ENCODE results near the gene PLA2G2A. TPM values are rescaled to one million over a fixed set of nuclear protein-coding genes. Genes with fewer than 3 reads are reported as not detected.
A peak's percentile ranks its signal among the peaks of the same experiment; 100 is the strongest.

PLA2G2A gene
- total RNA-seq, 1 experiment from 2014 or later, result 9.2 TPM

- intact Hi-C loops (cut with micrococcal nuclease; ENCODE audit: unreplicated experiment), result loop anchor here (1.0 kb wide), 1 partner anchor 35 kb away; no protein-coding TSS in a partner anchor
Observed at GRCh38 chr1:19981507-19982312, 2.3 kb upstream of the PLA2G2A start.

GRCh38 chr1:19981170-19981506, 1.7 kb upstream of the PLA2G2A start:
- H3K27ac Mint-ChIP-seq (ENCODE audit: unreplicated experiment), result peak overlapping the region; percentile 65
- CTCF ChIA-PET, result interaction anchor here (1.0 kb wide), 1 partner anchor 35 kb away, joined by 3 read pairs; no protein-coding TSS in a partner anchor

More at GRCh38 chr1:19981507-19982312, 2.3 kb upstream of the PLA2G2A start:
- no peak overlapping the region for H3K4me3 ChIP-seq (ENCODE audit: low read depth, low read length)
- H3K36me3 ChIP-seq (ENCODE audit: control insufficient read depth, insufficient read depth, low read length), result no peaks in the 10 kb centered on the region
- Mint-ChIP-seq H3K4me3 (ENCODE audit: unreplicated experiment) (peak overlapping the region; percentile 59), H3K9me3 (ENCODE audit: unreplicated experiment) (no peaks in the 10 kb centered on the region), H3K36me3 (ENCODE audit: insufficient read depth, unreplicated experiment) (no peaks in the 10 kb centered on the region), H3K27me3 (ENCODE audit: insufficient read depth, unreplicated experiment) (no peaks in the 10 kb centered on the region), H3K4me1 (ENCODE audit: low read depth, unreplicated experiment) (peaks cover 33% of the 10 kb centered on the region), H3K27ac (ENCODE audit: unreplicated experiment) (peak overlapping the region; percentile 65)
- DNase-seq, result peak; percentile 39 to 55
- no peak for TF ChIP-seq CTCF (IDR thresholded peaks at IDR 0.05; ENCODE audit: insufficient read depth in 1 of 2, low read depth in 1 of 2, low read length in 1 of 2, severe bottlenecking in 1 of 2, unreplicated experiment in 1 of 2)
- H3K9me3 ChIP-seq, result no peaks in the 10 kb centered on the region
- H3K27me3 ChIP-seq (replicated peaks; ENCODE audit: control insufficient read depth, insufficient read depth, low read length), result no peaks in the 10 kb centered on the region
- TSS peak; percentile 82 for BruUV-seq (replicated peaks)
- ChIA-PET POLR2A (interaction anchor here (0.6 kb wide), 1 partner anchor 64 kb away, joined by 3 read pairs; no protein-coding TSS in a partner anchor), CTCF (interaction anchor here (1.0 kb wide), 1 partner anchor 35 kb away, joined by 3 read pairs; no protein-coding TSS in a partner anchor)
- peaks cover 29% of the 10 kb centered on the region for H3K4me1 ChIP-seq

GRCh38 chr1:19980314-19980713, 896 bp upstream of the PLA2G2A start:
- ChIA-PET POLR2A (no interaction called here), CTCF (no interaction called here)
- no TSS peak for BruUV-seq (replicated peaks)
- Histone ChIP-seq H3K9me3 (no peaks in the 10 kb centered on the region), H3K4me1 (peaks cover 30% of the 10 kb centered on the region), H3K36me3 (ENCODE audit: control insufficient read depth, insufficient read depth, low read length) (no peaks in the 10 kb centered on the region), H3K4me3 (ENCODE audit: low read depth, low read length) (no peak overlapping the region), H3K27me3 (replicated peaks; ENCODE audit: control insufficient read depth, insufficient read depth, low read length) (no peaks in the 10 kb centered on the region)
- intact Hi-C loops (cut with micrococcal nuclease; ENCODE audit: unreplicated experiment), result no loop called here
- no peaks in the 10 kb centered on the region for H3K27me3 Mint-ChIP-seq (ENCODE audit: insufficient read depth, unreplicated experiment)
- H3K36me3 Mint-ChIP-seq (ENCODE audit: insufficient read depth, unreplicated experiment), result no peaks in the 10 kb centered on the region
- TF ChIP-seq CTCF (IDR thresholded peaks at IDR 0.05; ENCODE audit: insufficient read depth in 1 of 2, low read depth in 1 of 2, low read length in 1 of 2, severe bottlenecking in 1 of 2, unreplicated experiment in 1 of 2), result no peak
- peak overlapping the region; percentile 59 for H3K4me3 Mint-ChIP-seq (ENCODE audit: unreplicated experiment)
- peaks cover 33% of the 10 kb centered on the region for H3K4me1 Mint-ChIP-seq (ENCODE audit: low read depth, unreplicated experiment)
- no peaks in the 10 kb centered on the region for H3K9me3 Mint-ChIP-seq (ENCODE audit: unreplicated experiment)
- DNase-seq, result no peak
- H3K27ac Mint-ChIP-seq (ENCODE audit: unreplicated experiment), result peak overlapping the region; percentile 65

More at GRCh38 chr1:19981170-19981506, 1.7 kb upstream of the PLA2G2A start:
- H3K27me3 Mint-ChIP-seq (ENCODE audit: insufficient read depth, unreplicated experiment), result no peaks in the 10 kb centered on the region
- H3K4me3 ChIP-seq (ENCODE audit: low read depth, low read length), result no peak overlapping the region
- no peak for DNase-seq
- BruUV-seq (replicated peaks), result no TSS peak
- no peaks in the 10 kb centered on the region for H3K36me3 Mint-ChIP-seq (ENCODE audit: insufficient read depth, unreplicated experiment)
- TF ChIP-seq CTCF (IDR thresholded peaks at IDR 0.05; ENCODE audit: insufficient read depth in 1 of 2, low read depth in 1 of 2, low read length in 1 of 2, severe bottlenecking in 1 of 2, unreplicated experiment in 1 of 2), result no peak
- no peaks in the 10 kb centered on the region for H3K9me3 Mint-ChIP-seq (ENCODE audit: unreplicated experiment)
- peaks cover 29% of the 10 kb centered on the region for H3K4me1 ChIP-seq
- POLR2A ChIA-PET, result no interaction called here
- intact Hi-C loops (cut with micrococcal nuclease; ENCODE audit: unreplicated experiment), result loop anchor here (1.0 kb wide), 1 partner anchor 35 kb away; no protein-coding TSS in a partner anchor
- peak overlapping the region; percentile 59 for H3K4me3 Mint-ChIP-seq (ENCODE audit: unreplicated experiment)
- no peaks in the 10 kb centered on the region for H3K27me3 ChIP-seq (replicated peaks; ENCODE audit: control insufficient read depth, insufficient read depth, low read length)
- H3K4me1 Mint-ChIP-seq (ENCODE audit: low read depth, unreplicated experiment), result peaks cover 33% of the 10 kb centered on the region
- no peaks in the 10 kb centered on the region for H3K36me3 ChIP-seq (ENCODE audit: control insufficient read depth, insufficient read depth, low read length)
- no peaks in the 10 kb centered on the region for H3K9me3 ChIP-seq
